Measurements from ENCODE around the gene DCDC2C.

The DCDC2C gene

DNA sequence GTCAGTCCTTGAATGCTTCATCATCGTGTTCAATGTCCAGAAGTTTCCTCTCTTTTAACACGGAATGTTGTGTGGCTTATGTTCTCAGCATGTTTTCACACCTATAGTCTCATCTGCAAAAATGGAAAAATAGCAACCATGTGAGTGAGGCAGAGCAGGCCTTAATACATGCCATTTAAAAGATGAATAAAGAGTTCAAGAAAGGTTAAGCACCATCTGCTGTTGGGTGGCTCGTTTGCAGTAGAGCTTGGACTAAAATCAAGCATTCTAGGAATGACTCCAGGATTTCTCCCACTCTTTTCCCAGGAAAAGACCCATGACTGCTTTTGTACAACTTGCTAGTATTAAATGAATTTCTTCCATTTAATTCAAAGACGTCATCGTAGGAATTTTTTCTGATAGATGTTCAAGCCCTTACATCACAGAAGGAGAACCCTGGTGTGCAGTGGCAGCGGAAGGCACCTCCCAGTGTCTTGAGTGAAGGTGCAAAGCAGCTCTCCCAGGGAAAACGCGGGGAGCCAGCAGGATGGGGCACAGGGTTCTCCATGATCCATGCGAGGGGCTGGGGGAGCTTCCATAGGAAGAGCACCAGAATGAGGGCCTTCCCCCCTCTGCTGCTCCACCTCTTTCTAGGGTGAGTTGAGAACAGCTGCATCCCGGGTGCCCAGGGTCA, 9.6 kb downstream of the DCDC2C start:
- no peak for DNase-seq

- no peak for DNase-seq
These were observed 15.3 kb downstream of the DCDC2C start for GRCh38 chr2:3718679-3719078.

DNA sequence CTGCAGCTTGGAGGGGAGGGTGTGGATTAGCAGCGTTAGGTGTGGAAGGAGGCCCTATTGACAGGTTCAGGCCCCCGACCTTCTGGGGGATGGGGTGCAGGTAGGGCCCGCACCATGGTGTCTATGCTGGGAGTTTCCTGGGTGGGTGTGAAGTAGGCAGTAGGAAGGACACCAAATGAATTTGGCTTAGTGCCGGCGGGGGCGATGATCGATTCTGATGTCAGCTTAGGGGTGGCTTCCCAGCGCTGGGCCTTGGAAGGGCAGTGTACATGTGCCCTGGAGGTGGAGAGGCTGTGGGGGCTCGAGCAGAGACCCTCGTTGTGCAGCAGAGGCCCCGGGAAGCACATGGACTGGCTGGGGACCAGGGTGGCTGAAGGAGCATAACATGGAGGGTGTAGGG, 21.6 kb downstream of the DCDC2C start:
- DNase-seq, result no peak

DNA sequence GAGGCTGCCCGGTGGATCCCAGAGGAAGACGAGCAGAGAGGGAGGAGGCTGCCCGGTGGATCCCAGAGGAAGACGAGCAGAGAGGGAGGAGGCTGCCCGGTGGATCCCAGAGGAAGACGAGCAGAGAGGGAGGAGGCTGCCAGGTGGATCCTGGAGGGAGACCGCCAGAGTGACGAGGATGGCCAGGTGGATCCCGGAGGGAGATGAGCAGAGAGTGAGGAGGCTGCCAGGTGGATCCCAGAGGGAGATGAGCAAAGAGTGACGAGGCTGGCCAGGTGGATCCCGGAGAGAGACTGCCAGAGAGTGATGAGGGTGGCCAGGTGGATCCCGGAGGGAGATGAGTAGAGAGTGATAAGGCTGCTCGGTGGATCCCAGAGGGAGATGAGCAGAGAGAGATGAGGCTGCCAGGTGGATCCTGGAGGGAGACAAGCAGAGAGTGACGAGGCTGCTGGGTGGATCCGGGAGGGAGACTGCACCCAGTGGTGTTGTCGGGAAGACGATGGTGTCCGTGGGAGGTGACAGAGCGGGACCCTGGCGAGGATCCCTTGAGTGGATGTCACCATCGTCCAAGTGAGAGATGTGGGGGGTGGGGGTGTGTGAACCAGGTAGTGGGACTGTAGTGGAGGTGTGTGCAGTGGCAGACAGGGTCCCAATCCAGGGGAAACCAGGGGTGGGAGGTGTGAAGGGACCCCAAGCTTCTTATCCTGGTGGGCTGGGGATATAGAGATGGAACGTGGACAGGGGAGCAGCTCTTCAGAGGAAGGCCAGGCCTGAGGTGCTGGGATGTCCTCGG, 22.3 kb downstream of the DCDC2C start:
- no peak for DNase-seq

DNA sequence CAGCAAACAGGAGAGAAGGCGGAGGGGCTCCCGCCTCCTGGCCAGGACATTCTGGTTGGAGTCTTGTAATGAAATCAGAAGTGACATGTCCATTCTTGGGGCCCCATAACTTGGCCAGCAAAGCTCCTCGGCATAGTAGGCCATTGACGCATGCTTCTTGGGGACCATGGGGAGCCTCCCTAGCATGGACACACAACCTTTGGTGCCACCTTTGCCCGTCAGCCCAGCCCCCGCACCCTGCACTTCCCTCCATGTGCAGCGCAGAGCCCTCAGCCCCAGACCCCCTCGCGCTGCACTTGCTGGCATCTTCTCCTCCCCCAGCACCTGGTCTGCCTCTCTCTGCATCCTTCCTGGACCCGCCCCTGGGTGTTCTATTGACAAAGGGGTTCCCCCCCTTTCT, 23.1 kb downstream of the DCDC2C start:
- no peak for DNase-seq

GRCh38 chr2:3727397-3728045, 24.1 kb downstream of the DCDC2C start:
- no peak for DNase-seq

GRCh38 chr2:3728104-3729054, 25.0 kb downstream of the DCDC2C start:
- DNase-seq, result peak in 1 of 2 donors; percentile 45

- no peak for DNase-seq
These were observed 25.7 kb downstream of the DCDC2C start for GRCh38 chr2:3729055-3729448.

DNA sequence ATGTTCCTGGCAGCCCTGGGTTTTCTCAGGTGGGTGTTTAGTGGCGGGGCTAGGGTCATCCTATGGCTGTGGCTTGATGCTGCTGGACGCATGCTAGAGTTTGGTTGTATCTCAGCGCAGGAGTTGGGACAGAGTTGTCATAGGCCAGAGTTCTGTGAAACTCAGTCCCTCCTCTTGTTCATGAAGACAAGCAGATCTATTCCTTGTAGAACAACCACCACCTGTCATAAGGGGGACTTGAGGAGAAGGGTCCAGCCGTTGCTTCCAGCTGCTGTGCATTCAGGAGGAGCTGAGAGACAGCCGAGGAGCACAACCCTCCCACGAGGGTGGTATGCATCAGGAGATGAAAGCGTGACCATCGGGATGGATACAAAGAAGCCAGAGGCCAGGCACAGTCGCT, 26.4 kb downstream of the DCDC2C start:
- no peak for DNase-seq

- DNase-seq, result no peak
These were observed 27.3 kb downstream of the DCDC2C start for GRCh38 chr2:3730646-3731045.

DNA sequence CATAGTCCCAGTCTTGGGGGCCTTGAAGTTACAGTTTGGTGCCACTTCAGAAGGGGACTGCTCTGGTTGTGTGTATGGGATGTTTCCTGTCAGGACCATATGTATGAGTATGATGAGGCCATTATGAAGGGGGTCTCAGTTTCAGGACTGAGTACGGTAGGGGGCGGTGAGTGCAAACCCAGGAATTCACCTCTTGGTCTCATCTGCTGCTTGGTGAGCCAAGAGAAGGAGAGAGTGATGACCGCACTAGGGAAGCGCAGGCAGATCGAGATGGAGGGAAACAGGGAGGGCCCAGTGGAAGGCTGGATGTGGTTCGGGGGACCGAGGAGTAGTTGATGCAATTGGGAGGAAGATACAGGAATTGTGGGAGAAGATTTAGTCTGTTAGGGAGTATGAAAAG, 28.5 kb downstream of the DCDC2C start:
- no peak for DNase-seq

GRCh38 chr2:3736112-3736511, 32.7 kb downstream of the DCDC2C start:
- DNase-seq, result no peak

- DNase-seq, result no peak
These were observed 33.8 kb downstream of the DCDC2C start for GRCh38 chr2:3737128-3737527.

DNA sequence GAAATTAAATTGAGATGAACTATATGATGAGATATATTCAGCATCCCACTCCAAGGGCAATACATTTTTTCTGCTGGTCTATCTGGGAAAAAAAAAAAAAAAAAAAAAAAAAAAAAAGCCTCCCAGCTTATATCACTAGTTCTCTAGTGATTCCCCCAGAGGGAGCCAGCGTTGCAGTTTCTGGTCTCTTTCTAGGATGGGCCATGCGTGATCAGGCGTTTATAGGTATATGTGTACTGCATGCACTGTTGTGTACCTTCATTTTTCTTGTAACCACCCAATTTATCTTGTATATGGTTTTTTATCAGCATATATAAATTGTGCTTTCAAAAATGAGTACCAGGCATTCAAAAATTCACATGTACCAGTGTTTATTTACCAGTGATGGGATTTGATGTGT, 35.1 kb downstream of the DCDC2C start:
- DNase-seq, result no peak

- DNase-seq, result no peak
These were observed 35.9 kb downstream of the DCDC2C start for GRCh38 chr2:3739313-3739712.

DNA sequence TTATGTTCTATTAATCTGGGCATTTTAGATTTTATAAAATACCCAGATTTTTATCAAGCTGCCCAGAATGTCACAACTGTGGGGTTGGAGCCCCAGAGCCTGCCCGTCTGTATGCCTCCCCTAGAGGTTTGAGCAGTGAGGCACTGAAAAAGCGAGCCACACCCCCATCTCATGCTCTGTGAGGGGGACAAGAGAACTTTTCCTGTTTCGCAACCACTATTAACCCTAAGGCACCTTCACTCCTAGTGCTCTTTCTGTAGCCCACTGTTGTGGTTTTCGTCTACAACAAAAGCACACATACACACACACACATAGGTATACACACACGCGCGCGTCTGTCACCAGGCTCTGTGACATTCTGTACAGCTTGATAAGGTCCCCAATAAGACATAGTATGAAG, 38.0 kb downstream of the DCDC2C start:
- no peak for DNase-seq

DNA sequence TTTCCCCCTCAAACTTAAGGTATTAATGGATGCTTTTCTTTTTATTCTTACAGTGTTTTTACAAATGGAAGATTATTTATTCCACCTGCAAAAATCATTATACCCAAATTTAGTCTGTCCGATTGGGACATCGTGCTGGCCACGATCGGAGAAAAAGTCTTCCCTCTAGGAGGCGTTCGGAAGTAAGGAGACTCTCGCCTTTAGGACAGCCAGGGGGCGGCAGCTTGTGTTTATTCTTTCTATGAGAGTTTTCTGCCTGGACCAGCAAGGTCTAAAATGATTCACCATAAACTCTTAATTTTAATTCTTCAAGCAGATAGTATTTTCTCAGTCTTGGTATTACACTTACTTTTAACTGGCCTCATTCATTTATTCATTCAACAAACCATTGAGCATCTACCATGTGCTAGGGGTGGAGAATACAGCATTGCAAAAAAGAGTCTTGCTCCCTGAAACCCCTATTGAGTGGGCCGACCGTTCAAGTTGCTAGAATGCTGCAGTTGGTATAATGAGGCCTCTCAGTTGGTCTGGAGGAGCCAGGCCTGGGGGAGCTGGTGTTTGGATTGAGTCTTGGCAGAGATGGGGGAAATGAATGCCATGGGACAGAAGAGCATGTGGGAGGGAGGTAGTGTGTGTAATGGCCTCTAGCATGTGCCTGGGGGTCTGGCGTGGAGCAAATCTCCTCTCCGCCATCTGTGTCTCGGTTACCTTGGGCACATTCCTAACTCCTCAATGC, 38.7 kb downstream of the DCDC2C start:
- no peak for DNase-seq

DNA sequence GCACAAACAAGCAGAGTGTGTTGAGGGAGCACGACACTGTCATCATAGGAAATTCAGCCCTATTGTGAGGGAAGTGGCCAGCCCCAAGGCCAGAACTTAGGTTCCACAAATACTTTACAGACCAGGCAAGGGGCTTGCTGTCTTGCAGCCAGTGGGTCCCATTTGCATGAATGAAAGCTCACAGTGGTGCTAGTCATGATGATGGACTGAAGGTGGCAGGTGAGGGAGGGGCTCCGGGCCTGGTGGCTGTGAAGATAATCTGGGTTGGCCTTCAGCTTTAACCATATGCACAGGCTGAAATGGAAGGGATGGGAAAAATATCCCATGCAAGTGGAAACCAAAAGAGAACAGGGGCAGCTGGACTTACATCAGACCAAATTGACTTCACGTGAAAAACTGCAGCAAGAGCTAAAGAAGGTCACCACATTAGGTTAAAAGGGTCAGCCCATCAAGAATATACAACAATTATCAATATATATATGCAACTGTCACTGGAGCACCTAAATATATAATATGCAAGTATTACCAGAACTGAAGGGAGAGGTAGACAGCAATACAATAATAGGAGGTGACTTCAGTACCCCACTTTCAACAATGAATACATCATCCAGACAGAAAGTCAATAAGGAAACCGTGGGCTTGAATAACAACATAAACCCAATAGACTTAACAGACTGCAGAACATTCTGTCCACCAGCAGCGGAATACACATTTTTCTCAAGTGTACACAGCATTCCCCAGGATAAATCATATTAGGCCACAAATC, 39.6 kb downstream of the DCDC2C start:
- no peak for DNase-seq

DNA sequence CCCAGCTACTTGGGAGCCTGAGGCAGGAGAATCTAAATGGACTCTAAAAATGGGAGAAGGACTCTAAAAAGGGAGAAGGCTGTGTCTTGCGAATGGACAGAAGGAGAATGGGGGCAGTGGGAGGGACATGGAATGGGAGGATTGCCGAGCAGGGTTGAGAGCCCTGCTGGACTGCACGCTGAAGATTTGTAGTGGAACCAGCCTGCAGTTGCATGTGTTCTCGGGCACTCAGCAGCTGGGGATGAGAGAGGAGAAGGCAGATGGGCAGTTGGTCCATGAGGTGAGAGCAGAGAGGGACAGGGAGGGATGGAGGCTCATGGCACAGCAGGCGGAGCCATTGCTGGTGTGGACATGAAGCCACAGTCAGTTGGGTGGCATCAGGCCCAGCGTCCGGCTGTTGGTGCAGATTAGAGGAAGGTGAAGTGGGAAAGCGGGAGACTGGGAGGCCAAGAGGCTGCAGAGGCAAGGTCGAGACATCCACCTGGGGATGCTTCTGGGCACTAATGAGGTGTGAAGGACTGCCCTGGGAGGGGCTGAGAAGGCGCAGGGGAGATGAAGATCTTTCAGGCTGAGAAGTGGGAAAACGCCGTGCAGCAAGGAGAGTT, 40.7 kb downstream of the DCDC2C start:
- no peak for DNase-seq

DNA sequence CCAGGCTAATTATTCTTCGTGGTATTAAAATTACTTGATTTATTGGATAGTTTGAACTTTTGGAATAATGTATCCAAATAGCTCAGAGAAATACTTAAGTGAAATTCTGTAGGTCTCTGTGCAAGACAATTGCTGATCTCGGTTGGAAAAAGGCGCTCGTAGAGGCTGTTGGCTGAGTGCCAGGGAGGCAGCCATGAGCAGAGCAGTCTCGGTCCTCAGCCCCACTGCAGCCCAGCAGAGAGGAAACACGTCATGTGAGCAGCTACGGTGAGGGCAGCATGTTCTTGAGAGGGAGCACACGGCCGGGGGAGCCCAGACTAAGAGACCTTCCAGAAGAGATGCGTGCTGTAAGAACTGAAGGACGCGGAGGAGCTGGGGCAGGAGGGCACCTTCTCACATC, 42.5 kb downstream of the DCDC2C start:
- DNase-seq, result no peak

GRCh38 chr2:3747032-3747654, 43.8 kb downstream of the DCDC2C start:
- DNase-seq, result no peak

All from bone marrow (tissue), 2 donors.